ENCODE data around the gene HOXA6. TPM values are rescaled to one million over a fixed set of nuclear protein-coding genes. Genes with fewer than 3 reads are reported as not detected.
A peak's percentile ranks its signal among the peaks of the same experiment; 100 is the strongest.

HOXA6 gene
- total and polyA plus RNA-seq, 10 of the 15 experiments (the other 5 are each of a cell fraction or from before 2014, with no cell fraction given) = 0.08 TPM; not detected in 9

GRCh38 chr7:27173956-27174873, 26.6 kb upstream of the HOXA6 start, which contains the start of gene HOXA10:
Gene HOXA10 (minus strand): TSS chr7:27174320. CDS start chr7:27174306, 14 bp downstream.
- Histone ChIP-seq H3K9ac (ENCODE audit: control insufficient read depth, insufficient read depth, low read length) (no peak within 1 kb of the TSS), H3K9me3 (replicated peaks; ENCODE audit: control insufficient read depth, insufficient read depth, low read length) (no peaks in the 10 kb centered on the region; the same call in 2 of the 3 replicates), H3K79me2 (ENCODE audit: control insufficient read depth, insufficient read depth, low read length) (no peaks in the 10 kb centered on the region), H2AFZ (ENCODE audit: control insufficient read depth, low read depth, low read length) (no peak within 1 kb of the TSS), H3K36me3 (ENCODE audit: control insufficient read depth in 2 of 2, insufficient read depth in 2 of 2, low read length in 1 of 2) (no peaks in the 10 kb centered on the region; a peak in 1 of 4 replicates), H3K27ac (ENCODE audit: control insufficient read depth, insufficient read depth) (no peak within 1 kb of the TSS), H3K27me3 (replicated peaks in 1 of 2; ENCODE audit: control insufficient read depth in 2 of 2, insufficient read depth in 2 of 2, low read length in 1 of 2) (peaks cover 16 to 22% of the 10 kb centered on the region in 2 experiments), H4K20me1 (ENCODE audit: control insufficient read depth, insufficient read depth) (no peaks in the 10 kb centered on the region), H3K4me1 (ENCODE audit: control insufficient read depth, insufficient read depth, low read length) (no peaks in the 10 kb centered on the region), H3K4me2 (ENCODE audit: control insufficient read depth, insufficient read depth) (0 out of 2 replicates have a peak within 1 kb of the TSS, but pooled peaks have one; percentile 3), H3K4me3 (no peak within 1 kb of the TSS)
- FAIRE-seq (no peak), ATAC-seq (no peak), DNase-seq (ENCODE audit: low read depth, low spot score) (no peak)
- ChIA-PET SMC1A (ENCODE audit: uncharacterized antibody, unreplicated experiment) (no interaction called here), RAD21 (ENCODE audit: unreplicated experiment) (no interaction called here), CTCF (no interaction called here), POLR2A (no interaction called here)
- intact Hi-C loops (cut with micrococcal nuclease; ENCODE audit: unreplicated experiment) = no loop called here
- no TSS peak for BruUV-seq (replicated peaks)
- WGBS (ENCODE audit: insufficient coverage, insufficient replicate concordance, low lambda C conversion rate, missing lambda C conversion rate) = 72% methylated on average over 64 of the region's 82 CpGs
- in situ Hi-C loops (cut with MboI) = loop anchor here (25.0 kb wide), 1 partner anchor 1087 kb away; no protein-coding TSS in a partner anchor
- TF ChIP-seq, protein P1, sequence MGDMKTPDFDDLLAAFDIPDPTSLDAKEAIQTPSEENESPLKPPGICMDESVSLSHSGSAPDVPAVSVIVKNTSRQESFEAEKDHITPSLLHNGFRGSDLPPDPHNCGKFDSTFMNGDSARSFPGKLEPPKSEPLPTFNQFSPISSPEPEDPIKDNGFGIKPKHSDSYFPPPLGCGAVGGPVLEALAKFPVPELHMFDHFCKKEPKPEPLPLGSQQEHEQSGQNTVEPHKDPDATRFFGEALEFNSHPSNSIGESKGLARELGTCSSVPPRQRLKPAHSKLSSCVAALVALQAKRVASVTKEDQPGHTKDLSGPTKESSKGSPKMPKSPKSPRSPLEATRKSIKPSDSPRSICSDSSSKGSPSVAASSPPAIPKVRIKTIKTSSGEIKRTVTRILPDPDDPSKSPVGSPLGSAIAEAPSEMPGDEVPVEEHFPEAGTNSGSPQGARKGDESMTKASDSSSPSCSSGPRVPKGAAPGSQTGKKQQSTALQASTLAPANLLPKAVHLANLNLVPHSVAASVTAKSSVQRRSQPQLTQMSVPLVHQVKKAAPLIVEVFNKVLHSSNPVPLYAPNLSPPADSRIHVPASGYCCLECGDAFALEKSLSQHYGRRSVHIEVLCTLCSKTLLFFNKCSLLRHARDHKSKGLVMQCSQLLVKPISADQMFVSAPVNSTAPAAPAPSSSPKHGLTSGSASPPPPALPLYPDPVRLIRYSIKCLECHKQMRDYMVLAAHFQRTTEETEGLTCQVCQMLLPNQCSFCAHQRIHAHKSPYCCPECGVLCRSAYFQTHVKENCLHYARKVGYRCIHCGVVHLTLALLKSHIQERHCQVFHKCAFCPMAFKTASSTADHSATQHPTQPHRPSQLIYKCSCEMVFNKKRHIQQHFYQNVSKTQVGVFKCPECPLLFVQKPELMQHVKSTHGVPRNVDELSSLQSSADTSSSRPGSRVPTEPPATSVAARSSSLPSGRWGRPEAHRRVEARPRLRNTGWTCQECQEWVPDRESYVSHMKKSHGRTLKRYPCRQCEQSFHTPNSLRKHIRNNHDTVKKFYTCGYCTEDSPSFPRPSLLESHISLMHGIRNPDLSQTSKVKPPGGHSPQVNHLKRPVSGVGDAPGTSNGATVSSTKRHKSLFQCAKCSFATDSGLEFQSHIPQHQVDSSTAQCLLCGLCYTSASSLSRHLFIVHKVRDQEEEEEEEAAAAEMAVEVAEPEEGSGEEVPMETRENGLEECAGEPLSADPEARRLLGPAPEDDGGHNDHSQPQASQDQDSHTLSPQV (IDR thresholded peaks at IDR 0.05) = no peak
- TF ChIP-seq ZBTB40 (IDR thresholded peaks at IDR 0.05; ENCODE audit: borderline replicate concordance) (no peak), GABPA (IDR thresholded peaks at IDR 0.05; ENCODE audit: low read depth) (no peak), PAX8 (IDR thresholded peaks at IDR 0.05) (no peak), SMC3 (IDR thresholded peaks at IDR 0.05; ENCODE audit: borderline replicate concordance, low read length) (no peak), RAD21 (IDR thresholded peaks at IDR 0.05; ENCODE audit: insufficient read depth, low read depth, low read length) (no peak), MTA3 (IDR thresholded peaks at IDR 0.05; ENCODE audit: borderline replicate concordance, low read length) (no peak), POLR2AphosphoS2 (IDR thresholded peaks at IDR 0.05; ENCODE audit: low read depth, low read length) (no peak)
- TF ChIP-seq, protein P2, sequence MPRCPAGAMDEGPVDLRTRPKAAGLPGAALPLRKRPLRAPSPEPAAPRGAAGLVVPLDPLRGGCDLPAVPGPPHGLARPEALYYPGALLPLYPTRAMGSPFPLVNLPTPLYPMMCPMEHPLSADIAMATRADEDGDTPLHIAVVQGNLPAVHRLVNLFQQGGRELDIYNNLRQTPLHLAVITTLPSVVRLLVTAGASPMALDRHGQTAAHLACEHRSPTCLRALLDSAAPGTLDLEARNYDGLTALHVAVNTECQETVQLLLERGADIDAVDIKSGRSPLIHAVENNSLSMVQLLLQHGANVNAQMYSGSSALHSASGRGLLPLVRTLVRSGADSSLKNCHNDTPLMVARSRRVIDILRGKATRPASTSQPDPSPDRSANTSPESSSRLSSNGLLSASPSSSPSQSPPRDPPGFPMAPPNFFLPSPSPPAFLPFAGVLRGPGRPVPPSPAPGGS (IDR thresholded peaks at IDR 0.05; ENCODE audit: borderline replicate concordance, insufficient read depth, low read depth, low read length, poor library complexity, severe bottlenecking) = no peak

Data from GM12878 (cell line).